GM13976 (cell line): ENCODE data around the gene FOXJ1.

Experiments used
- DNase-seq: peaks from one replicate; pipeline ENCODE4 v3.0.0; 2012; ENCODE audit warnings: low spot score
- in situ Hi-C: fragments of 300-500 bp; cut with MboI; formaldehyde crosslinking; loops from one replicate; pipeline ENCODE4 v1.12.0; 2022; ENCODE audit warnings: low sequenced_read_pairs, mixed read lengths, inconsistent platforms; ENCODE audit not compliant: unreplicated experiment
- TF ChIP-seq, protein P1 (sequence below): IDR thresholded peaks from 2 replicates; pipeline ENCODE4 v1.5.1; 2012; ENCODE audit warnings: borderline replicate concordance, mild to moderate bottlenecking; ENCODE audit not compliant: insufficient read depth; ENCODE audit errors: extremely low read depth, missing control alignments, control extremely low read depth

The FOXJ1 gene

DNA sequence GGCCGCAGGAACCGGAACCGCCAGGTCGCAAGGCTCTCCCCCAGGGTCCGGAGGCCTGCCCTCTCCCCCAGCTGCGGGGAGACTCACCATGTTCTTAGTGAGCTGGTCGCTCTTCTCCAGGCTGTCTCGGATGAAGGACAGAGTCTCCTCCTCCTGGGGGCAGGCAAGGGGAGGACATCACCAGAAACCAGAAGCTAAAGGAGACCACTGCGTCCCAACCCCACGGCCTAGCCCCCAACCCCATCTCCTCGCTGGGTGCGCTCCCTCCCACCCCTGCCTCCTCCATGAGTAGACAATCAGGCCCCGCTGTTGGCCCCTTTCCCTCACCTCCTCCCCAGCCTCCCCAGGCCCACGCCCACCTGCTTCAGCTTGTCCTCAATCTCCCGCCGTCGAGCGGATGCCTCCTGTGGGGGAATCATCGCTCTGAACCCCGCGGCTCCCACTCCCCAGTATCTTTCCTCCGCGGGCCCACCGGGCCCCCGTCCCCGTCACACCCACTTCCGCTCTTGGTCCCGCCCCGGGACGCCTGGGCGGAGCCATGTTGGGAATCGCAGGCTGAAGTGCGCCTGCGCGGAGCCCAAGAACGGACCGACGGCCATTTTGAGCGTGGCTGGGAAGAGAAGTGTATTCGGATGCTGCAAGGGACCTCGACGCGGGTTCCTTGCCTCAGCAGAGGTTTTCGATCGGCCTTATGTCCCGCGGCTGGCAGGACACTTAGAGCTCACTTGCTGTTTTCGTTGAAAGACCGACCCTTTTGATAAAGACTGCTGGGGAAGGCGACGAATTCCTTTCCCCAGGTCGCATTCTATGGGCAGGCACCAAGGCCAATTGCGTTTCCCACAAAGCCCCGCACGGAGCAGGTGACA, 37.5 kb downstream of the FOXJ1 start, which contains the start of gene EXOC7:
Gene EXOC7, minus strand, starts transcription at position 514 of the 866 bp plus-strand sequence. Its CDS starts 95 bp downstream, at position 419.
- peak; percentile 99 for DNase-seq
- in situ Hi-C loops = no loop called here
- TF ChIP-seq, protein P1, sequence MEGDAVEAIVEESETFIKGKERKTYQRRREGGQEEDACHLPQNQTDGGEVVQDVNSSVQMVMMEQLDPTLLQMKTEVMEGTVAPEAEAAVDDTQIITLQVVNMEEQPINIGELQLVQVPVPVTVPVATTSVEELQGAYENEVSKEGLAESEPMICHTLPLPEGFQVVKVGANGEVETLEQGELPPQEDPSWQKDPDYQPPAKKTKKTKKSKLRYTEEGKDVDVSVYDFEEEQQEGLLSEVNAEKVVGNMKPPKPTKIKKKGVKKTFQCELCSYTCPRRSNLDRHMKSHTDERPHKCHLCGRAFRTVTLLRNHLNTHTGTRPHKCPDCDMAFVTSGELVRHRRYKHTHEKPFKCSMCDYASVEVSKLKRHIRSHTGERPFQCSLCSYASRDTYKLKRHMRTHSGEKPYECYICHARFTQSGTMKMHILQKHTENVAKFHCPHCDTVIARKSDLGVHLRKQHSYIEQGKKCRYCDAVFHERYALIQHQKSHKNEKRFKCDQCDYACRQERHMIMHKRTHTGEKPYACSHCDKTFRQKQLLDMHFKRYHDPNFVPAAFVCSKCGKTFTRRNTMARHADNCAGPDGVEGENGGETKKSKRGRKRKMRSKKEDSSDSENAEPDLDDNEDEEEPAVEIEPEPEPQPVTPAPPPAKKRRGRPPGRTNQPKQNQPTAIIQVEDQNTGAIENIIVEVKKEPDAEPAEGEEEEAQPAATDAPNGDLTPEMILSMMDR = no peak

DNA sequence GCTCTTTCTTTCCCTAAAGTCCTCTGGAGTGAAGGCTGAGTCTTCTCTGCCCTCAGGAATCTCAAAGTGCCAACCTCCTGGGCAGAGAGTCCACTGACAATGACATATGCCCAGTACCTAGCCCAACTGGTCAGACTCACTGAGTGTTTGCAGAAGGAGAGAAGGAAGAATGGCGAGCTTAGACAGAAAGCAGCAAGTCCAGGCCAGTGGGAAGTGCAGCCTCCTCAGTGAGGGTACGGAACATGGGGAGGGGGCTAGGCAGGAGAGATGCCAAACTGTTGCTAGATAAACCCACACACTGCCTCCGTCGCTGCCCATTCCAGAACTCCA, 38.1 kb downstream of the FOXJ1 start:
- TF ChIP-seq, protein P1 = no peak
- no peak for DNase-seq
- in situ Hi-C loops = no loop called here

DNA sequence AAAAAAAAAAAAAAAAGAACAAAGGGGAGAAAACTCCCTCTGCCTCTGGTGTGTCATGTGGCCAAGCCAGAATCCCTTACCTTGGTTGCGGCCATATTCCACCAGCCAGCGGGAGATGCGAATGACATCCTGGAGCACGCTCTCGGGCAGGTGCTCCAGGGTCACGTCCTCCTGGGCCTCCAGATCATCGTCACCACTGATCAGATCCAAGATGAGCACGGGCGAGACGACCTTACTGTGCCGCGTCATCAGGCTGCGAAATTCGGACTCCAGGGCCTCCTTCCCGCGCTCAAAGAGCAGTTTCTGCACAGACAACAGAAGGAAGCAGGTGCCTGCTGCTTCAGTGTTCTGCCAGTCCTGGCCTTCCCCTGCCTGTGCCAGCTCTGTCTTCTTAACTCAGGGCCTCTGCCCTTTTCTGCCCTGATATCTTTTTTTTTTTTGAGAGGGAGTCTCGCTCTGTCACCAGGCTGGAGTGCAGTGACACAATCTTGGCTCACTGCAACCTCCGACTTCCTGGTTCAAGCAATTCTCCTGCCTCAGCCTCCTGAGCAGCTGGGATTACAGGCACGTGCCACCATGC, 43.2 kb downstream of the FOXJ1 start:
- in situ Hi-C loops = no loop called here
- TF ChIP-seq, protein P1 = no peak
- no peak for DNase-seq

DNA sequence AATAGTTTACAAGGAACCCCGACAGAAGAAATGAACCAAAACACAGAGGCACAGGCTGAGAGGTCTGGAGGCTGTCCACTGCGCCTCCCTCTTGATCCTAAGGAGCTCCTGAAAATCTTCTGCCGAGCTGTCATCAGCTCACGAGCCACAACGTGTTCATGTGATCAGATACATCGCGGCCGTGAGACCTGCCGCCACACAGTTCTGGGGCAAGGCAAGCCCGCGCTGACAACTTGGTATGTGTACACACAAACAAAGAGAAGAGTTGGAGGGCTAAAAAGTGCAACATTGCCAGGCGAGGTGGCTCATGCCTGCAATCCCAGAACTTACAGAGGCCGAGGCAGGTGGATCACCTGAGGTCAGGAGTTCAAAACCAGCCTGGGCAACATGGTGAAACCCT, 45.1 kb downstream of the FOXJ1 start:
- in situ Hi-C loops = no loop called here
- TF ChIP-seq, protein P1 = no peak
- DNase-seq = no peak

DNA sequence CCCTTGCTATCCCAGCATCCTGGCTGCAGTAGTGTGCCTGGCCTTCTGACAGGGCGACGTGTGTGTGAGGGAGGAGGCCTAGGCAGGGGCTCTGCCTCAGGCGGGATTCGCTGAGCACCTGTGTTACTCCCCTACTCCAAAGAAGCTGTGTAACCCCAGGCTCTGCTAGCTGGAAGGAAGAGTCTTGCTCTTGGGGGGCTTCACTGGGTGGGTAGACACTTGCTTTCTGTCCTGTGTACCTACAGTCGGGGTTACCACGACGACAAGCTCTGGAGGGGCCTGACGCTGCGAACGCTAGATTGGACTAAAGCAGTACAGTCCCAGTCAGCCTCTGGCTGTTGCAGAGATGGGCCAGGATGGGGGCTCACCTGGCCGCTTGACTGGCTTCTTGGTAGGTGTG, 47.0 kb downstream of the FOXJ1 start:
- in situ Hi-C loops = no loop called here
- TF ChIP-seq, protein P1 = no peak
- peak; percentile 15 for DNase-seq

DNA sequence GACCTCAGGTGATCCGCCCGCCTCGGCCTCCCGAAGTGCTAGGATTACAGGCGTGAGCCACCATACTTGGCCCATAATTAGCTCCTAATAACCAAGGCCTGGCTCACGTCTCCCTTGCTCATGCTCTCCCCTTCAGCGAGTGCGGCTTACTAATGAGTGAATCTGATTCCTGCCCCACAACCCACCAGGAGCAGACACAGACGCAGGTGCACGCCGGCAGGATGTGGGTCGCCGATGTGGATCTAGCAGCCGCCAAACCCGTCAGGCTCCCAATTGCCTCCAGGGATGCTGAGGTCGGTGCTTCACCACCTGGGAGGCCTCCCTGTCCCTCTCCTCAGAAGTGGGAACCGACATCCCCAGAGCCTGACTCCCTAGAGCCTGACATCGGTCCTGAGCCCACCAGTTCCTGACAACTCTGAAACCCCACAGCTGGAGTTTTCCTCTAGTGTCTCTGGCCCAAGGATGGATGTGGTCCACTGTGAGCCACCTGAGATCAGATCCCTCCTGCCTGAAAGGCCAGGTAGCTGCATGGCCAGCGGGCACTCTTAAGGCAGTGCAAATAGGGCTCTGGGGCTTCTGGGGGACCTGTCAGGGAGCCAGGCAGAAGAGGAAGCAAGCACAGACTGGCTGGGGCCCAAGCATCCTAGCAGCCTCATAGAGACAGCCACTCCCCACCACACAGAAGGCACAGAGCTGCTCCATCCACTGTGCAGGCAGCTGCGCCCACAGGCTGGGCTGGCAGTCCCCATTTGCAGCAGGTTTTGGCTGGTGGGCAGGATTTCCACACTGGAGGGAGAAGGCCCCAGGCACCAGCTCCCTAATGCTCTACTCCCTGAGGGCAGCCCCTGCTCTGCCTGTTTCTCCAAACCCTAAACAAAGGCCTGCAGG, 48.3 kb downstream of the FOXJ1 start:
- DNase-seq = peak; percentile 23
- in situ Hi-C loops = no loop called here
- TF ChIP-seq, protein P1 = no peak
